Subcutaneous abdominal adipose tissue (tissue), 5 donors: ENCODE data around the gene SLC18A2.
A peak's percentile ranks its signal among the peaks of the same experiment; 100 is the strongest.

Experiments used
- H3K27ac ChIP-seq: one replicate; pipeline ENCODE4 v1.7.0; 2013; ENCODE audit warnings: low read depth, mild to moderate bottlenecking, inconsistent platforms, low read length, moderate library complexity
- H3K27me3 ChIP-seq, 5 donors: one replicate each; pipeline ENCODE4 v1.7.0; 2013; ENCODE audit warnings: low read length in 5 of 5, inconsistent platforms in 1 of 5; ENCODE audit not compliant: control insufficient read depth in 5 of 5, insufficient read depth in 4 of 5
- H3K36me3 ChIP-seq, 5 donors: one replicate each; pipeline ENCODE4 v1.7.0; 2013; ENCODE audit warnings: low read length in 5 of 5; ENCODE audit not compliant: control insufficient read depth in 5 of 5, insufficient read depth in 5 of 5
- H3K4me1 ChIP-seq, 5 donors: one replicate each; pipeline ENCODE4 v1.7.0; 2013; ENCODE audit warnings: low read length in 5 of 5, mild to moderate bottlenecking in 3 of 5, moderate library complexity in 1 of 5; ENCODE audit not compliant: control insufficient read depth in 5 of 5, insufficient read depth in 5 of 5
- H3K4me3 ChIP-seq, 5 donors: one replicate each; pipeline ENCODE4 v1.7.0; 2013; ENCODE audit warnings: low read length in 5 of 5, low read depth in 1 of 5
- H3K9ac ChIP-seq, 5 donors: one replicate each; pipeline ENCODE4 v1.7.0; 2013; ENCODE audit warnings: low read length in 5 of 5, mild to moderate bottlenecking in 4 of 5, moderate library complexity in 3 of 5
- H3K9me3 ChIP-seq, 5 donors: one replicate each; pipeline ENCODE4 v1.7.0; 2013; ENCODE audit warnings: low read length in 5 of 5; ENCODE audit not compliant: control insufficient read depth in 5 of 5
- donor health status: healthy.
- donor health status: healthy.
- donor health status: healthy.
- donor health status: healthy.
- donor health status: healthy.

SLC18A2 gene

GRCh38 chr10:117240621-117241529, at the start of gene SLC18A2:
TSS of gene SLC18A2 (plus strand) at chr10:117241114. CDS start at chr10:117241694, 580 bp downstream.
- Histone ChIP-seq H3K9me3 (no peaks in the 10 kb centered on the region), H3K27ac (no peak within 1 kb of the TSS), H3K27me3 (peaks cover 11 to 34% (median 15%) of the 10 kb centered on the region in 5 donors), H3K4me3 (peak within 1 kb of the TSS in 1 of 5 donors; percentile 36), H3K9ac (no peak within 1 kb of the TSS), H3K36me3 (no peaks in the 10 kb centered on the region), H3K4me1 (peaks cover 0 to 11% (median 0%) of the 10 kb centered on the region in 5 donors)

- no peak within 1 kb of the TSS for H3K4me3 ChIP-seq
- no peaks in the 10 kb centered on the region for H3K9me3 ChIP-seq
- no peaks in the 10 kb centered on the region for H3K36me3 ChIP-seq
- no peaks in the 10 kb centered on the region for H3K4me1 ChIP-seq
- no peak within 1 kb of the TSS for H3K9ac ChIP-seq
- H3K27me3 ChIP-seq, result peaks cover 0 to 15% (median 9%) of the 10 kb centered on the region in 5 donors
- H3K27ac ChIP-seq, result no peak within 1 kb of the TSS
These were observed 43.7 kb upstream of the SLC18A2 start, which contains the start of gene KCNK18 for GRCh38 chr10:117197189-117197588. TSS of gene KCNK18 (plus strand) at chr10:117197489. CDS start at chr10:117197489, 0 bp downstream.

- H3K27ac ChIP-seq, result no peak overlapping the region
- peaks cover 0 to 19% (median 9%) of the 10 kb centered on the region in 5 donors for H3K27me3 ChIP-seq
- no peaks in the 10 kb centered on the region for H3K4me1 ChIP-seq
- no peak overlapping the region for H3K9ac ChIP-seq
- no peak overlapping the region for H3K4me3 ChIP-seq
- no peaks in the 10 kb centered on the region for H3K9me3 ChIP-seq
- no peaks in the 10 kb centered on the region for H3K36me3 ChIP-seq
These were observed 42.8 kb upstream of the SLC18A2 start for GRCh38 chr10:117198088-117198487.

- no peaks in the 10 kb centered on the region for H3K4me1 ChIP-seq
- no peak overlapping the region for H3K9ac ChIP-seq
- H3K36me3 ChIP-seq, result no peaks in the 10 kb centered on the region
- no peak overlapping the region for H3K4me3 ChIP-seq
- H3K27me3 ChIP-seq, result peaks cover 0 to 16% (median 8%) of the 10 kb centered on the region in 5 donors
- peaks cover 0 to 5% (median 5%) of the 10 kb centered on the region in 5 donors for H3K9me3 ChIP-seq
- H3K27ac ChIP-seq, result no peak overlapping the region
These were observed 39.1 kb upstream of the SLC18A2 start for GRCh38 chr10:117201826-117202225.

- Histone ChIP-seq H3K27me3 (peaks cover 0 to 16% (median 0%) of the 10 kb centered on the region in 5 donors), H3K9ac (no peak overlapping the region), H3K4me3 (no peak overlapping the region), H3K4me1 (no peaks in the 10 kb centered on the region), H3K27ac (no peak overlapping the region), H3K9me3 (peaks cover 0 to 5% (median 5%) of the 10 kb centered on the region in 5 donors), H3K36me3 (no peaks in the 10 kb centered on the region)
These were observed 36.6 kb upstream of the SLC18A2 start for GRCh38 chr10:117204316-117204715.

GRCh38 chr10:117212176-117212575, 28.7 kb upstream of the SLC18A2 start:
- Histone ChIP-seq H3K9me3 (peaks cover 0 to 22% (median 10%) of the 10 kb centered on the region in 5 donors), H3K36me3 (no peaks in the 10 kb centered on the region), H3K27me3 (peaks cover 8 to 24% (median 15%) of the 10 kb centered on the region in 5 donors)

GRCh38 chr10:117214401-117214800, 26.5 kb upstream of the SLC18A2 start:
- H3K9me3 ChIP-seq, result peaks cover 0 to 22% (median 10%) of the 10 kb centered on the region in 5 donors
- H3K4me3 ChIP-seq, result no peak overlapping the region
- H3K27me3 ChIP-seq, result peaks cover 11 to 30% (median 25%) of the 10 kb centered on the region in 5 donors
- no peak overlapping the region for H3K9ac ChIP-seq
- H3K27ac ChIP-seq, result no peak overlapping the region
- no peaks in the 10 kb centered on the region for H3K36me3 ChIP-seq
- peaks cover 0 to 16% (median 14%) of the 10 kb centered on the region in 5 donors for H3K4me1 ChIP-seq

More at GRCh38 chr10:117212176-117212575, 28.7 kb upstream of the SLC18A2 start:
- H3K4me1 ChIP-seq, result peaks cover 0 to 11% (median 11%) of the 10 kb centered on the region in 5 donors
- no peak overlapping the region for H3K9ac ChIP-seq
- no peak overlapping the region for H3K4me3 ChIP-seq
- H3K27ac ChIP-seq, result no peak overlapping the region

- Histone ChIP-seq H3K27ac (no peak overlapping the region), H3K9ac (no peak overlapping the region), H3K4me3 (no peak overlapping the region), H3K9me3 (peaks cover 0 to 22% (median 10%) of the 10 kb centered on the region in 5 donors), H3K27me3 (peaks cover 11 to 33% (median 28%) of the 10 kb centered on the region in 5 donors), H3K4me1 (peaks cover 0 to 16% (median 14%) of the 10 kb centered on the region in 5 donors), H3K36me3 (no peaks in the 10 kb centered on the region)
These were observed 25.8 kb upstream of the SLC18A2 start for GRCh38 chr10:117215079-117215478.

GRCh38 chr10:117216028-117216427, 24.9 kb upstream of the SLC18A2 start:
- H3K36me3 ChIP-seq, result no peaks in the 10 kb centered on the region
- H3K4me1 ChIP-seq, result peaks cover 0 to 16% (median 14%) of the 10 kb centered on the region in 5 donors
- no peak overlapping the region for H3K27ac ChIP-seq
- H3K4me3 ChIP-seq, result no peak overlapping the region
- peaks cover 11 to 36% (median 29%) of the 10 kb centered on the region in 5 donors for H3K27me3 ChIP-seq
- H3K9me3 ChIP-seq, result peaks cover 0 to 22% (median 8%) of the 10 kb centered on the region in 5 donors
- no peak overlapping the region for H3K9ac ChIP-seq
